Activated CD4-positive, alpha-beta T cell treated with anti-CD3 and anti-CD28 coated beads, Interleukin-10, Interleukin-2, amounts not matched to agents 100 ng/mL and 50 ng/mL, durations not matched to agents 16 hours and 8 hours (primary cell): ENCODE data around the gene LMAN1L.

ENCODE experiments used
- DNase-seq: peaks from one replicate; pipeline ENCODE4 v3.0.0-alpha.2; 2020

Gene LMAN1L

GRCh38 chr15:74794248-74794969 is 18.2 kb upstream of the LMAN1L start:
- DNase-seq = no peak

- DNase-seq = no peak
Observed at GRCh38 chr15:74794970-74795349, 17.7 kb upstream of the LMAN1L start.

DNA sequence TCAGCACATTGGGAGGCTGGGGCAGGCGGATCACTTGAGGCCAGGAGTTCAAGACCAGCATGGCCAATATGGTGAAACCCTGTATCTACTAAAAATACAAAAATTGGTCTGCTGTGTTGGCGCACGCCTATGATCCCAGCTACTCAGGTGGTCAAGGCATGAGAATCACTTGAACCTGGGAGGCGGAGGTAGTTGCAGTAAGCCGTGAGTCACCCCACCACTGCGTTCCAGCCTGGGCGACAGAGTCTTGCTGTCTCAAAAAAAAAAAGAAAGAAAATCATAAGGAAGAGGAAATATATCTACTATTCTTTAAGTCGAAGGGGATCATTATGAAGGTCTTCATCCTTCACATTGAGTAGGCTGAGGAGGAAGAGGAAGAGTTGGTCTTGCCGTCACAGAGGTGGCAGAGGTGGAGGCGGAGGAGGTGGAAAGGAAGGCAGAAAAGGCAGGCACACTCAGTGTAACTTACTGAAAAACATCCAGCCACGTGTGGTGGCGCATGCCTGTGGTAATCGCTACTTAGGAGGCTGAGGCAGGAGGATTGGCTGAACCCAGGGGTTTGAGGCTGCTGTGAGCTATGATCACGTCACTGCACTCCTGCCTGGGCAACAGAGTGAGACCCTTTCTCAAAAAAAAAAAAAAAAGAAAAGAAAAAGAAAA is 16.5 kb upstream of the LMAN1L start:
- peak; percentile 50 for DNase-seq

GRCh38 chr15:74798388-74799254 is 14.0 kb upstream of the LMAN1L start:
- no peak for DNase-seq

DNA sequence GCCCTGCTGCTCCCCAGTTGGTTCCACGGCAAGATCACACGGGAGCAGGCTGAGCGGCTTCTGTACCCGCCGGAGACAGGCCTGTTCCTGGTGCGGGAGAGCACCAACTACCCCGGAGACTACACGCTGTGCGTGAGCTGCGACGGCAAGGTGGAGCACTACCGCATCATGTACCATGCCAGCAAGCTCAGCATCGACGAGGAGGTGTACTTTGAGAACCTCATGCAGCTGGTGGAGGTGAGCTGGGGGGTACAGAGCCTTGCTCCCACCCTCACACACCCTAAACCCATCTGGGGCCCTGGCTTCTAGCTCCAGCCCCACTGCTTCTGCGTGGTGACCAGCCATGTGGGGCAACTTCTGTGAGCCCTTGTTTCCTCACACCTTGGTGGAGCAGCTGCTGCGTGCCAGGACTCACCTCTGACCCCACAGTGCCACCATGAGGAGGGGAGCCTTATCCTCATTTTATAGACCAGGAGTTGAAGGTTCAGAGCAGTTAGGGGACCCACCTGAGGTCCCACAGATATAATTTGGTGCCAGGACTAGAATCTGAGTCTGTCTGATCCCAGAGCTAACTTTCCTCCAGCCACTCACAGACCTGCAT is 13.3 kb upstream of the LMAN1L start:
- DNase-seq = peak; percentile 53

- peak; percentile 90 for DNase-seq
Observed at GRCh38 chr15:74799856-74800558, 12.6 kb upstream of the LMAN1L start.

DNA sequence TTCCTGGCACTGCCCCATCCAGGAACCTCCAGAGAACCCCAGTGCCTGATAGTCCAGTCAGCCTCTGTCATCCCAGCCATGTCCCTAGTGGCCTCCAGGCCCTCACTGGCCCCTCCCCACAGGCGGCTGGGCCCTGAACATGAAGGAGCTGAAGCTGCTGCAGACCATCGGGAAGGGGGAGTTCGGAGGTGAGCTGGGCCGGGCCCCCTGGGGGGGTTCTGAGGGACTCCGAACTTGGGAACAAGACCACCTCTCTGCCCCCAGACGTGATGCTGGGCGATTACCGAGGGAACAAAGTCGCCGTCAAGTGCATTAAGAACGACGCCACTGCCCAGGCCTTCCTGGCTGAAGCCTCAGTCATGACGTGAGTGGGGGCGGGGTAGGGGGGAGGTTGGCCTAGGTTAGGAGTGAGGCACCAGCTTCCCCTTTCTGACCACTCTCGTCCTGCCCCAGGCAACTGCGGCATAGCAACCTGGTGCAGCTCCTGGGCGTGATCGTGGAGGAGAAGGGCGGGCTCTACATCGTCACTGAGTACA is 12.0 kb upstream of the LMAN1L start:
- DNase-seq = no peak

- no peak for DNase-seq
Observed at GRCh38 chr15:74801311-74801997, 11.2 kb upstream of the LMAN1L start.

DNA sequence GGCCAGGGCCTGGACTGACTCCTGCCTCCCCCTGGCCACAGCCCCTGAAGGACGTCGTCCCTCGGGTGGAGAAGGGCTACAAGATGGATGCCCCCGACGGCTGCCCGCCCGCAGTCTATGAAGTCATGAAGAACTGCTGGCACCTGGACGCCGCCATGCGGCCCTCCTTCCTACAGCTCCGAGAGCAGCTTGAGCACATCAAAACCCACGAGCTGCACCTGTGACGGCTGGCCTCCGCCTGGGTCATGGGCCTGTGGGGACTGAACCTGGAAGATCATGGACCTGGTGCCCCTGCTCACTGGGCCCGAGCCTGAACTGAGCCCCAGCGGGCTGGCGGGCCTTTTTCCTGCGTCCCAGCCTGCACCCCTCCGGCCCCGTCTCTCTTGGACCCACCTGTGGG is 10.3 kb upstream of the LMAN1L start:
- DNase-seq = no peak

GRCh38 chr15:74802862-74803447 is 9.7 kb upstream of the LMAN1L start:
- DNase-seq = no peak

- no peak for DNase-seq
Observed at GRCh38 chr15:74804935-74805334, 7.7 kb upstream of the LMAN1L start.

DNA sequence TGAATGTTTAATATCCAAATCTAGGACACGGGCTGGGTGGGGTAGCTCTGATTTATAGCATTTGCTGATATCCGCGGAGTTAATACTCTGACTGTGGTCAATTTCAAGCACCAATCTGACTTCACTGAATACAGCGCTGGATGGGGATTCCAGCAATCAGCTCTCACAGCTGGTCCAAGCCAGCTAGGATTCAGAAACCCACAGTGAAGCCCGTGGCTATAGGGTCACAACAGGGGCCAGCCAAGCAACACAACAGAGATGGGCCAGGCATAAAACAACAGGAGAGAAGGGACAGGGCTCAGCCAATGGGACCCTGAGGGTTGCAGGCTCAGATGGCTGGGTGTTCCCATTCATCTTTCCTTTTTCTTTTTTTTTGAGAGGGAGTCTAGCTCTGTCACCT is 5.4 kb upstream of the LMAN1L start:
- DNase-seq = no peak

DNA sequence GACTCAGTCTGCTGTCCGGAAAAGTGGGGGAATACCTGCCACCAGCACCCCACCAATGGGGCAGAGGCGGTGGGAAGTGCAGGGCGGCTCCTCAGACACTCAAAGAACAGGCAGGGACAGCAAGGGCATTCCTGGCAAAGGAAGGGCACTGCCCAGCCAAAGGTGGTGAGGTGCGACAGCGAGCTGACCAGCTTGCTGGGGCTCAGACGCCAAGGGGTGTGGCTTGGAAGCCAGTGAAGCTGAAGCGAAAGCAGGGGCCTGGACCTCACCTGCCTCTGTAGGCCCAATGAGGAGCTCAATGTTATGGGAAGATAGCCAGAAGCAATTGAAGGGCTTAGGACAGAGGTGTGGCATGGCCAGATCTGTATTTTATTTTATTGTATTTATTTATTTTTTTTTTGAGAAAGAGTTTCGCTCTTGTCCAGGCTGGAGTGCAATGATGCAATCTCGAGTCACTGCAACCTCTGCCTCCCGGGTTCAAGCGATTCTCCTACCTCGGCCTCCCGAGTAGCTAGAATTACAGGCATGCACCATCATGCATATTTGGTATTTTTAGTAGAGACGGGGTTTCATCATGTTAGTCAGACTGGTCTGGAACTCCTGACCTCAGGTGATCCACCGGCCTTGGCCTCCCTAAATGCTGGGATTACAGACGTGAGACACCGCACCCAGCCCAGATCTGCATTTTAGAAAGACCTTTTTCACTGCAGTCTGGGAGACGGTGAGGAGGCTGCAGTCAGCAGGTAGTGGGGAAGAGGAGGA is 4.4 kb upstream of the LMAN1L start:
- no peak for DNase-seq

GRCh38 chr15:74808840-74809229 is 3.8 kb upstream of the LMAN1L start:
- DNase-seq = no peak

DNA sequence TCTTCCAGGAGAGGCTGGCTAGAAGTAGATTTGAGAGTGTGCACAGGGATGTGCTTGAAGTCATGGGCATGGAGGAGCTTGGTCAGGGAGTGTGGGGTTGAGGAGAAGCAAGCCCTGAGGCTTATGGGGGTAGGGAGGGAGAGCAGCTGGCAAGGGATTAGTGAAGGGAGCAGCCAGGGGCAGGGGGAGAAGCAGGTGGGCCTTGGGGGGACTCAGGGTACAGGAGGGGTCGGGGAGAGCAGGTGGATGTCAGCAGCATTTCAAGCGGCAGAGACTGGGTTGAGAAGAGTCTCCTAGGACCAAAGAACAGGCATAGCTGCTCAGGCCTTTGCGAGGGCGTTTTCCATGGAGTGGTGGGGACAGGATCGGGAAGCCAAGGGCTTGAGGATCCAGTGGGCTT is 3.4 kb upstream of the LMAN1L start:
- no peak for DNase-seq

GRCh38 chr15:74809956-74810355 is 2.7 kb upstream of the LMAN1L start:
- no peak for DNase-seq

DNA sequence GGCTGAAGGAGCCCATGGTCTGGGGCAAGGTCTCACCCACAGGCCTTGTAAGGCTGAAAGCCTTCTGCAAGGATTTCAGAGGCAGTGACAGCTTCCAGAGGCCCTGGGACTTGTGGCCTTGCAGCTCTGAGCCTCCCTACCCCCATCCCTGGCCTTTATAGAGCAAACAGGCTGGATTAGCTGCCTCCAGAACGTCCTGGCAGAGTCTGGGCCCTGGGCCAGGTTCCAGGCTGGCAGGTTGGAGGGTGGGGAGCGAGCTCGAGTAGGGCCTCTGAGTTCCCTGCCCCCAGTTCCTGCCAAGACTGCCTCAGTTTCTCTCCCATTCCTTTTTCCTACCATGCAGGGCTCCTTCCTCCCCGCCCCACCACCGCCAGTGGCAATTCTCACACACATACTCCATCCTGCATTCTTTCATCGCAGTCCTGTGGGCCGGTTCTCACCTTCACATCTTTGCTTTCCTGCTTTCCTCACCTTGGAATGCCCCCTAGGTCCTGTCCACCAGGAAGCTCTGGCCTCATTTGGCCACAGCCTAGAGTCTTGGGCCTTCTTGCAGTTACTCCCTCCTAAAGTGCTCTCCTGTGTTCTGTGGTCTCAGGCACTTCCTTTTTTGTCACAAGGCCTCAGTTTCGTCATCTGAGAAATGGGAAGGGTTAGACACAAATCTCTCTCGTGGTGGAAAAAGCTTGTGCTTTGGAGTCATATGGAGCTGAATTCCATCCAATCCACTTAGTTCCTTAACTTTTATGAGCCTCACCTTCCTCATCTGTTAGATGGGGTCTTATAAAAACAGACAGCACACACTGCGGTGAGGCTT is 2.7 kb downstream of the LMAN1L start:
- no peak for DNase-seq

DNA sequence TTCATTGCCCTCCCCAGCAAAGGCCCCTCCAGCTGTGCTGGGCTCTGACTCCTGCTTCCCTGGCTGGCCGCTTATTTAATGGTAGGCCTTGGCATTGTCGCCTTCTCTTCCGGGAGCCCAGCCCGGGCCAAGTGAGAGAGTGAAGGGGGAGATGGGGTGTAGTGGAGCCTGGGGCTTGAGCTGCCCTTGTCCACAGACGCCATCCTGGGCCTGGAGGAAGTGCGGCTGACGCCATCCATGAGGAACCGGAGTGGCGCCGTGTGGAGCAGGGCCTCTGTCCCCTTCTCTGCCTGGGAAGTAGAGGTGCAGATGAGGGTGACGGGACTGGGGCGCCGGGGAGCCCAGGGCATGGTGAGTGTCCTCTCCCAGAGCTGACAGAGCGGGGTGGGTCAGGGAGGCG is 3.3 kb downstream of the LMAN1L start:
- DNase-seq = no peak

GRCh38 chr15:74816624-74817369 is 4.2 kb downstream of the LMAN1L start:
- DNase-seq = no peak
